ENCODE results near the gene SNX27.

The SNX27 gene

GRCh38 chr1:151703813-151704212 is 92.0 kb downstream of the SNX27 start:
- H3K4me3 ChIP-seq (ENCODE audit: low read length) = no peak overlapping the region
- DNase-seq (ENCODE audit: low read depth) = no peak
- TF ChIP-seq CTCF (conservative IDR thresholded peaks at IDR 0.05; ENCODE audit: low read length) = no peak

GRCh38 chr1:151704246-151704645 is 92.4 kb downstream of the SNX27 start:
- no peak for TF ChIP-seq CTCF (conservative IDR thresholded peaks at IDR 0.05; ENCODE audit: low read length)
- H3K4me3 ChIP-seq (ENCODE audit: low read length) = no peak overlapping the region
- DNase-seq (ENCODE audit: low read depth) = no peak

- TF ChIP-seq CTCF (conservative IDR thresholded peaks at IDR 0.05; ENCODE audit: low read length) = no peak
- no peak for DNase-seq (ENCODE audit: low read depth)
- H3K4me3 ChIP-seq (ENCODE audit: low read length) = no peak overlapping the region
Observed at GRCh38 chr1:151705146-151705545, 93.3 kb downstream of the SNX27 start.

- no peak overlapping the region for H3K4me3 ChIP-seq (ENCODE audit: low read length)
- no peak for TF ChIP-seq CTCF (conservative IDR thresholded peaks at IDR 0.05; ENCODE audit: low read length)
- no peak for DNase-seq (ENCODE audit: low read depth)
Observed at GRCh38 chr1:151705753-151706463, 94.1 kb downstream of the SNX27 start.

- no peak for TF ChIP-seq CTCF (conservative IDR thresholded peaks at IDR 0.05; ENCODE audit: low read length)
- DNase-seq (ENCODE audit: low read depth) = no peak
- H3K4me3 ChIP-seq (ENCODE audit: low read length) = no peak overlapping the region
Observed at GRCh38 chr1:151706464-151707415, 94.9 kb downstream of the SNX27 start.

GRCh38 chr1:151707541-151708065 is 95.8 kb downstream of the SNX27 start:
- TF ChIP-seq CTCF (conservative IDR thresholded peaks at IDR 0.05; ENCODE audit: low read length) = no peak
- no peak overlapping the region for H3K4me3 ChIP-seq (ENCODE audit: low read length)
- DNase-seq (ENCODE audit: low read depth) = no peak

All from AG10803 (cell line).